GM19240 (cell line): Measurements from ENCODE around the gene USP9X.
A peak's percentile ranks its signal among the peaks of the same experiment; 100 is the strongest.
"Not testable (repeated sequence)": the region's sequence is repeated elsewhere in the genome, so short reads cannot be mapped to it uniquely, and the experiment has no call there.

ENCODE experiments used
- DNase-seq: peaks from one replicate; pipeline ENCODE4 v3.0.0; 2011; ENCODE audit warnings: low spot score; ENCODE audit not compliant: insufficient read length

Gene USP9X

DNA sequence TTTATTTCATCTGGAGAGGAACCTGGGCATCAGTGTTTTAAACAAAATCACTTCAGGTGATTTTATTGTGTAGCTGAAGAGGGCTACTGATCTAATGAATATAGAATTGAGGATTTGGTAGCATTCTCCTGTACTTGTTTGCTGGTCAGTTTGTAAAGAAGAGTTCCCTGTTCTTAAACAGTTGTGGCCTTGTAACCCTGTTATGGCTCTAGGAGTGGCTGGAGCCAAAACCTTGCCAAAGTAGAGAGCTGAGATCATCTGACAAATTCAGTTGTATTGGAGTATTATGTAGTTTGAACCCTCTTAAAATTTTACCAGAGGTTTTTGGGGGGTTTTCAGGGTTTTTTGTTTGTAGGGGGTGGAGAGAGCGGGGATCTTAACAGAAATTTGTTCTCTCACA, 36.5 kb downstream of the USP9X start:
- no peak for DNase-seq

DNA sequence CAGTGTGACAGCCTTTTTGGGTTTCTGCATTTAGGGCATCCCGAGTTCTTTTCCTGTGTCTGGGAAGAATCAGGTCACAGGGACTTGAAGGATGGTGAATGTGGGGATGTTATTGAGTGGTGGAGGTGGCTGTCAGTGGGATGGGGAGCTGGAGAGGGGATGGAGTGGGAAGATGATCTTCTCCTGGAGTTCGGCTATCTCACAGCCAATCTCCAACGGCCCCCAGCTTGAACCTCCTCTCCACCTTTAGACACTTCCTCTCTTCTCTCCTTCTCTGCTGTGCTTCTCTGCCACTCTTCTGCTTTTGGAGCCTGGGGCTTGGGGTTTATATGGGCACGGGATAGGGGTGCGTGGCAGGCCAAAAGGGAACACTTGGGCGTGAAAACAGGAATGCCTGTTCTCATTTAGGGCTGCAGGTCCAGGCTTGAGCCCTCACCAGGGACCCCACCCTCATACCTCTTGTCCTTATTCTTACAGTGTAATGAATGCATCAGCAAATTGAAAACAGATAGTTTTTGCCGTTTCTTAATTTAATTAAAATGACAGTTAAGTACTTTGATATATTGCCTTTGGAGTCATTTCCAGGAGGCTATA, 37.5 kb downstream of the USP9X start:
- DNase-seq, result no peak

DNA sequence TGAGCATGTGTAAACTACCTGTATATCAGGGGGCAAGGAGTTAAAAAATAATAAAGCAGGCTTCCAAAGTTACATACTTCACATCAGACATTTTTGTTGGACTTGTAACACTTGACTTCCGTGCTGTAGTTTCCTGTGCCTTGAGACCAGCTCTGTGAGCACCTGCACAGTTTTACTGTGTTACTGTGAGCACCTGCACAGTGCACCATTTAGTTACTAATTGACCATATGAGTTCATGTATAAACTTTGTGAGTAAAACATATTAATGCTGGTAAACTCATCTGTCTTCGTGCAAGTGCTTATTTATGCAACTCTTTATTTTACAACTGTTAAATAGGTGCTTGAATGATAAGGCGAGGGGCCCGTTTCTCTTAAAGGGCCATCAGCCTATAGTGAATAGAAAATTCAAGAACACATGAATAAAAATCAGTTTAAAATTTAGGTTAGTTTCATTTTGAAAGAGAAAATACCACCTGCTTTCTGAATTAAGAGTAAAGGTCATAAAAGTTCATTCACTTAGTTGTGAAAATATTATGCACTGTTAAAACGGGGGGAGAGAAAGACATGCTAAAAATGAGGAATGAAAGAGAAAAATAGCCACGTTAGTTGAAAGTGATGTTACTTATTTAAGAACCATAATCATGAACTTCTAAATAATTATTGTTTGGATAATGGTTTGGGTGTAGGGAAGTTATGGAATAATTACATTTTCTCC, 42.4 kb downstream of the USP9X start:
- DNase-seq, result no peak

DNA sequence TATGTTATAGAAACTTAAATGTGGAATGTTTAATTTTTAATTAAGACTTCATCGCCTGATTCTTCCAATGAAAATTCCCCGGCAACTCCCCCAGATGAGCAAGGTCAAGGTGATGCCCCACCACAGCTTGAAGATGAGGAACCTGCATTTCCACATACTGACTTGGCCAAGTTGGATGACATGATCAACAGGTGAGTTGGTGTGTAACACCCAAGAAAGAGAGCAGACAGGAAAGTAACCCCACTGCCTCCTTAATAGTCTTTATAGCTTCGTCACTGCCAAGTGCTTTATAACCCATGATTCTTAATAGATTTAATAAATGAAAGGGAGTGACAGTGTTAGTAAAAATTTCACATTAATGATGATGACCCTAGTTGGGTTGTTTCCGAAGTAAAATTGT, 43.7 kb downstream of the USP9X start:
- no peak for DNase-seq

DNA sequence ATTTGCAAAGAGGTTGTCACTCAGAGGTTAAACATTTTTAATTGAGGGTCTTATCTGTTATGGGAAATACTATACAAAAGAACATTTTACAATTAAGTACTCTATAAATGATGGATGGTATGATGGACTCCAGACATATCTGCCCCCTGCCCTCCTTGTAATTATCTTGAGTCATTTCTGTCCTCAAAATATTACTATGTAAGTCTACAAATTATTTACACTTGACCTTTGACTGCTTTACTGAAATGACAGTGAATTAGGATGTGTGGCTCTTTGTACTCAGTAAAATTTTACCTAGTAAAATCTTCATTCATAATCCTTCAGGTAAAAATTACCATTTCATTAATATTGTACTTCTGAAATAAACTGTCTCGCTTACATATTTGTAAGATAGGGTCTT, 46.5 kb downstream of the USP9X start:
- no peak for DNase-seq

DNA sequence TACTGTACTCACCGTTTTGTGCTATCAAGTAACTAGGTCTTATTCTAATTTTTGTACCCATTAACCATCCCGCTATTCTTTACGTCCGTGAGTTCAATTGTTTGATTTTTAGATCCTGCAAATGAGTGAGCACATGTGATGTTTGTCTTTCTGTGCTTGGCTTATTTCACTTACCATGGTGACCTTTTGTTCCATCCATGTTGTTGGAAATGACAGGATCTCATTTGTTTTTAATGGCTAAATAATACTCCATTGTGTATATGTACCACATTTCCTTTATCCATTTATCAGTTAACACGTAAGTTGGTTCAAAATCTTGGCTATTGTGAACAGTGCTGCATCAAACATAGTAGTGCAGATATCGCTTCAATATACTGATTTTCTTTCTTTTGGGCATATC, 48.3 kb downstream of the USP9X start:
- DNase-seq, result no peak

DNA sequence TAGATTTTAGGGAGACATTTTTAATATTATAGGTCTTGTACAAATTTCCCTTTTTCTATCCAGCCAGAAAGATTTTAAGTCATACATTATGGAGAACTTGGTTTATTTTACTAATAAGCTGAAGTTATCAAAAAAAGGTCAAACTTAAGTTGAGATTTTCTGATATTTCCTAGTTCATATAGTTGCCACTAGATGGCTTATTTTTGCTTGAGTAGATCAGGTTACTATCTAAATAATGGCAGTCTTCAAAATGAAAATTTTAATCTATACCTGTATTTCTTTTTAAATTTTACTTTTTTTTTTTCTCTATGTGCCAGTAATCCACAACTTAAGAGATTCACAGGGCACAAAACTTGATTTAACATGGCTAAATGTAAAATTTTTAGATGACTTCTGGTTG, 52.3 kb downstream of the USP9X start:
- DNase-seq, result no peak

DNA sequence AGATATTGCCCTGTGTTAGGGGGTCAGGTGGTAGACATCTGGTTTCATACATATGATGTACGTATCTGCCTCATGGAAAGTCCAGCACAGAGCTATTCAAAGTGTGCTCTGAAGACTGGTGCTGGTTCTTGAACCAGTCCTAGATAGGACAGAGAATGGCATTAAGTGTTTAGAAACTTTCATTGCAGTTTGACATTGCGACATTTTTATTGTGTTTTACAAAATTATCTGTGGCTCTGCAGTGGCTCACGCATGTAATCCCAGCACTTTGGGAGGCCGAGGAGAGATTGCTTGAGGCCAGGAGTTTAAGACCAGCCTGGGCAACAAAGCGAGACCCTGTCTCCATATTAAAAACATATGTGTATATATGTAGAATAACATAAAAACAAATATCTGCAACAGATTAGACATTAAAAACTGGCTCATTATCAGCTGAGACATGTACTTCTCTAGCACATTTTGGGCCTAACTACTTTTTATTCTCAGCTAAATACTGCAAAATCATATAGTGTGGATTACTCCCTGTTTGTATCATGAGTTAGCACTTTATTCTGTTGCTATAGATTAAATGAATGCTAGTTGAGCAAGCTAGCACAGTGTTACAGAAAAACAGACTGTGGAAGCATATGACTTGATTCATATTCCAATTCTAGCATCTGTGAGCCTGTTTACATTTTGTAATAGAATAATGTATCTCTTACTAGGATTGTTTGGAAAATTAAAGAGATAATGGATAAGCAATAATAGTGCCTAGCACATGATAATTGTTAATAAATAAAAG, 57.1 kb downstream of the USP9X start:
- DNase-seq, result no peak

DNA sequence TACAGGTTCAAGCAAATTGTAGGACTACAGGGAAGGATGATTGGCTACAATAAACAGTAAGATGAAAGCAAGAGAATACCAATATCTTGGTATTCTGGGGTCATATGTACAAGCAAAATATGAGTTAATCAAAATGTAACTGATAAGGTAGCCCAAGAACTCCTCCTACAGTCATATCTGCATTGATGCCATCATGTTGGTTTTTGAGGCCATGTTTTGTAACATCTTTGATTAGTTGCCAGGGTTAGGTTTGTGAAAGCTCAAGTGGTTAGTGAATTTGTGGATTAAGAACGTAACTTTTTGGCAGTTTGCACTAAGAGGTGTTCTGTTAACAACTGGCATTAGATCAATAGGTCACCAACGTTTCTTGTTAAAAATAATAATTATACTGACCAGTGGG, 59.6 kb downstream of the USP9X start:
- no peak for DNase-seq

DNA sequence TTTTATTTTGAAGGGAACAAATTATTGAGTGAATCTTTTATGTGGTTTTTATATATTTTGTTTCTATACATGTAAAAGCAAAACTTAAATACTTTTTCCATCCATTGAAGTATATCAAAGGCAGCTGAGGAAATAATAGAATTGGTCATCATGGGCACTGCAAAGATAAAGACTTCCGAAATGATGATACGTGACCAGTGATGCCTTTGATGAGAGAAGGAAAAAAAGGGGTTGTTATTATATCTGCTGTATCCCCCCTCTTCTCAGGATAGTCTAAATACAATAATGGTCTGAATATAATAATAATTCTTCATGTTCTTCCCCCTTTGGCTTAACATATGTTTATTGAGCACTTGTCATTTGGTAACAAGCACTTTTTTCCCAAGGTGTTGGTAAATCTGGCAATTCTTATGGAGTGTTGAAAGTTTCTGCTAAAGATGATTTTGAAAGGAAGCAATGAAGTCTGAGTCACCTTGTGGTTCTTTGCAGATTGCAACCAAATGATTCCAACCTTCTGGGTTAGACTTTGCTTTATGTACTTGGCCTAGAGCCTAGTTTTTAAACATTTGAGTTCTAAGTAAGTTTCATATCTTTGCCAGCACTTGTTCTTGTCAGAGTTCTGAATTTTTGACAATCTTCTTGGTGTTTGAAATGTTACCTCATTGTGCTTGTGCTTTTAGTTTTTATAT, 60.8 kb downstream of the USP9X start:
- no peak for DNase-seq

DNA sequence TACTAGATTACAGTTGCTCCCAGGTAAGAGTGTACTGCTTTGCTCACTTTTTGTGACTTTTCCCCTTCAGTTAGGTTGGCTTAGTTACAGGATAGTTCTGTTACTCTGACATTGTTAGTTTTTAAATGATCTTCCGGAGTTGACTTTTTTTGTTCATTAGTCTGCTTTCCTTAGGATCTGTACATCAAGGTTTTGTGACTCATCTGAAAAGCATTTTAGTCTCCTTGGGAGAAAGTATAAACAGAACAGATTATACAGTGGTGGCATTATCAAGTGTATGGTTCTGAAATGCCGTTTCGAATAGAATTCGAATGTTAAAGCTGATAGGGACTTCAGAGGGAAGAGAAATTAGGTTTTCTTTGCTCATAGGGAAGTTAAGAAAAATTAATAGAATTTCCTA, 63.3 kb downstream of the USP9X start:
- DNase-seq, result no peak

DNA sequence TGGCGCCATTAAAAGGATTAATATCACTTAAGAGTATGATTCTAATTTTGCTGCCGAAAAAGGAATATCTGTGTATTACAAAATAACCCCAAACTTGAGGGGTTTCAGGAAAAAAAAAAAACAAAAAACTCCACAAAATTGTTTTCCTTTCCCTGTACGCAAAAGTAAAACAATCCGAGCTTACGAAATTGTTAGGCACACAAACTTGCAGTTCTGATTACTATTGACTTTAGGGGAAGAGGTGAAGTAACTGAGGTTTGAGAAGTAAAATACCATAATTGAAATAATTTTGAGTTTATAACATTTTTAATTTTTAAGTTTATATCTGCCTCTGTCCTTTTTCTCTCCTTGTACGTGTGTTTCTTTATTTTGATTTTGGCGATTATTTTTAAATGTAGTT, 64.8 kb downstream of the USP9X start:
- no peak for DNase-seq

DNA sequence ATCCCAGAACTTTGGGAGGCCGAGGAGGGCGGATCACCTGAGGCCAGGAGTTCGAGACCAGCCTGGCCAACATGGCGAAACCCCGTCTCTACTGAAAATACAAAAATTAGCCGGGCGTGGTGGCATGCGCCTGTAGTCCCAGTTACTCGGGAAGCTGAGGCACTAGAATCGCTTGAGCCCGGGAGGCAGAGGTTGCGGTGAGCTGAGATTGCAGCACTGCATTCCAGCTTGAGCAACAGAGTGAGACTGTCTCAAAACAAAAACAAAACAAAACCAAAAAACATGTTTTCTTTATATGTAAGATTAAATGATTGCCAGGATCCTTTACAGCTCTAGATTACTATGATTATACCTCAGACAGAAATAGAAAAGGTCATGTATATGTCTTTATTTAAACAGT, 66.5 kb downstream of the USP9X start:
- not testable (repeated sequence) for DNase-seq

DNA sequence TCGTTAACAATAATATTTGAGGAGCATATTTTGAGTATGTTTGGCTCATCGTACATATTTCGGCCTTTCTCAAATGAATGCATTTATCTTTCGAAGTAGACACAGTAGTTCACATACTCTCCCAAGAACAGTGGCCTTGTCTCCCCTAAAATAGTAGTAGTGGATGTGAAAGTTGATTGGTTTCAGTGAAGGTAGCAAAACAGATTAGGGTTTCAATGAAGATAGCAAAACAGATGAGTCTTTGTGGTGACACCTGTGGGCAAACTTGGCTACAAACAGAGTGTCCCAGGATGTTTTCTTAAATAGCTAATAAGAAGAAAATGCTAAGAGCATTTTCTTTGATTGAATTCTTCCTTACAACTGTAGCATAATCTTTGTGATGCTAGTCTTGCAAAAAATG, 67.0 kb downstream of the USP9X start:
- DNase-seq, result no peak

DNA sequence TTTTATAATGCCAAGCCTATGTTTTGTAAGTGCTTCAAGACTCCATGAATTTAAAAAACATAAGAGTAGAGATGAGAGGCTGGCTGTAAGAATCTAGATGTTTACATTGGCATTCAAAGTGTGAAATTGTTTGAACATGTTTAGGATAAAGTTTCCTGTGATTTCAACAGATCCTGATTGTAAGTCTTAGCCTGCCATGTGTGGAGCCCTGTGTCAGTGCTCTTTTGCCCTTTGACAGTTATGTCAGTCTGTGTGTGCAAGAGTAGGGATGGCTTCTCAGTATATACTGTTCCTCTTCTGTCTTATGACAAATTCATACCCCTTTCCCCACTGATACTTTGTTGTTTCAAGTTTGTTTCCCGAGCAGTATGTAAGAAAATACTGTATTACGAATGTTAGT, 68.2 kb downstream of the USP9X start:
- no peak for DNase-seq

DNA sequence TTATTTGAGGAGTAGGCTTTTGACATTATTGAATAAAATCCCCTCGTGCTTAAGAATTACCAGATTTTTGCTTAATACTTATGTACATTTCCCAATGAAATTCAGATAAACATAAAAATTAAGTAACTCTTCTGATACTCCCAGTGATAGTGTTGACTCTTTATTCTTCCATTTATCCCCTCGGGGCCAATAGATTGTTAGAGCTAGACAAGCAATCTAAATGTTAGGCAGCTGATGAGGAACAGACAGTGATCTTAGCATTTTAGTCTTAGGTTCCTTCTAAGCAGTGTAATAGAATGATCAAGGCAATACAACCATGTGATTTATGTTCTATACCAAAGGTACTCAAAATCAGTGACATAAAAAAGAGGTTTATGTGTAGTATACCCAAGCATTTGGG, 68.7 kb downstream of the USP9X start:
- no peak for DNase-seq

DNA sequence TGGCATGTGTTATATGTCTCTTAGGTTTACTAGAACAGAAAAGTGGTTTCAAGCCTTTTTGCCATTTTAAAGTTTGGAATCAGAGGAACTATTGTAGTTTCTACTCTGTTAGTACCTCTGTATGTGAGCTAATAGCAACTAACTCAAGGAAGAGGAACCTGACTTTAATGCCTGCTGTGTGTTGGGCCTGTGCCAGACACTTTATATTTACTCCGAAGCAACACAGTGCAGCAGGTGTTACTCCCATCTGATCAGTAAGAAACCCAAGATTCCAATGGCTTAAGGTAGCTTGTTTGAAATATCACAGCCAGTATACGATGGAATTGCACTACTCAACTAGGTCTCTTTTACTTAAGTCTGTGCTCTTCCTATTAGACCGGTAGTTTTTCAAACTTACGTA, 79.2 kb downstream of the USP9X start:
- DNase-seq, result no peak

DNA sequence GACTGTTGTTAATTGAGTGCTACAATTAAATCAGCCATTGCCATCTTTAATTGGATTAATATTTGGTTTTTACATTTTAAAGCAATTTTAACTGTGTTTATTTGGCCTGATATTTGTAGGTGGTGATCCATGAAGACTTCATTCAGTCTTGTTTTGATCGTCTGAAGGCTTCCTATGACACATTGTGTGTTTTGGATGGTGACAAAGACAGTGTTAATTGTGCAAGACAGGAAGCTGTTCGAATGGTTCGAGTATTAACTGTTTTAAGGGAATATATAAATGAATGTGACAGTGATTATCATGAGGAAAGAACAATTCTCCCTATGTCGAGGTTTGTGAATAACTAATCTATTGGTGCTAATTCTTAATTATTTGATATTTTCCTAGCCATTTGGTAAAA, 82.6 kb downstream of the USP9X start:
- no peak for DNase-seq

DNA sequence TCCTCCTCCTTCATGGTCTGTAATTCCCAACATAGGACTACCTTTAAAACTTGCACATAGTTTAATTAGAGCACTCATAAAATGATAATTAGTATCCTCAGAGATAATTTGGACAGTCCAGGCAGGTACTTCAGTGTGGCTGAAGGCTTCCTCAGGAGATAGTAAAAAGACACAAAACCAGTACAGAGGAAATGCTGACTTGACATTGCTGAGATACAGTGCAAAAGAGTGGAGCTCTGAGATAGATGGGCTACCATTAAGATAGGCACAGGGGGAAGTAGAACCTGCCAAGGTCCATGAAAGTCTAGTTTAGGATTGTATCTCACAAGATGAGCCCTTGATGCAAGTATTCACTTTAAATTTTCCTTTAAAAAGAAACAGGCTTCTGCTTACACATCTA, 91.0 kb downstream of the USP9X start:
- DNase-seq, result no peak

DNA sequence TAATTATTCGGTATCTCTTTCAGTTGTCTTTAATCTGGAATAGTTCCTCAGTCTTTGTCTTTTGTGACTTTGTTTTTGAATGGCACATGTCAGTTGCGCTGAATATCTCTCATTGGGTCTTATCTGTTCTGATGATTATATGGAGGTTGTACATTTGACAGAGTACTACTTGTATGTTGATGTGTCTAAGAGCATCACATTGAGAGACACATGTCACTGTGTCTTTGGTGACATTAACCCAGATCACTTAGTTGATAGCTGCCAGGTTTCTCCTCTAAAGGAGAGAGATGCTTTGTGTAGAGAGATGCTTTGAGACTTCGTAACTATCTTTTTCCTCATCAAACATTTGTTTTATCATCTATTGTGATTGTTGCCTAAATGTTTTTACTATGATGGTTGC, 92.1 kb downstream of the USP9X start:
- no peak for DNase-seq

DNA sequence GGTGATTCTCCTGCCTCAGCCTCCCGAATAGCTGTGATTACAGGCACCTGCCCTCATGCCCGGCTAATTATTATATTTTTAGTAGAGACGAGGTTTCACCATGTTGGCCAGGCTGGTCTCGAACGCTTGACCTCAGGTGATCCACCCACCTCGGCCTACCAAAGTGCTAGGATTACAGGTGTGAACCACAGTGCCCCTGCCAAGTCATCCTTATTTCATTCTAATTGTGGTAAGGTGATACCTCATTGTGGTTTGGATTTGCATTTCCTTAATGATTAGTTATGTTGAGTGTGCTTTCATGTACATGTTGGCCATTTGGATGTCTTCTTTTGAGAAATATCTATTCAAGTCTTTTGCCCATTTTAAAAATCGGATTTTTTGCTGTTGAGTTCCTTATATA, 93.0 kb downstream of the USP9X start:
- DNase-seq, result no peak

DNA sequence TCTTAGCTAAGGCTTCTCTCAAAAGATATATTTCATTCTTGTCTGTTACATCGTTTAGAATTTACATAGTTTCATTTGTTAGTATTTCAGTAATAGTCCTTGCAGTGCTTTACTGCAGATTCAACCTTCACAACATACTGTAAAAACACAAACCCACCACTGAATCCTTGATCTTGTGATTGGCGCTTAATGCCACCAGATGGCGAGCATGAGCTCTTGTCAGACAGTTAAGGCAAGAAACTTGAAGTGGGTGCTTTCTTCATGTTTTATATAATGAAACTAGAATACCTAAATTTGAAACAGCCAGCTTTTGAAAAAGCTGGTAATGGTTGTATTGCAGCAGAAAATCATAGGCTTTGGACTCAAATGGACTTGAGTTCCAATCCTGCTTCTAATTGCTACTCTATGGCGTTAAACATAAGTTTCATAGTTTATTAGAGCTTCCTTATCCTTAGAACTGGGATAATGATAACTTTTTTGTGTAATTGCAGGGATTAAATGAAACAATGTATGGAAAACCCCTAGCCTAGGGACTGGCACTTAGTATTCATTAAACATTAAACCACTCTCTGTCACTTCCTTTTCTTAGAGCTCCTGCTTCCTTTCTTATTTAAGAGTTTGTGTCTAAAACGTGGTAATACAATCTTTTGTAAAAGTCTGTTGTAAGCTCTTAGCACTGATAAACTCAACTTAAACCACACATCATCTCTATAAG, 95.1 kb downstream of the USP9X start:
- peak; percentile 35 for DNase-seq
